H9 (cell line): Measurements from ENCODE around the gene NEBL. TPM values are rescaled to one million over a fixed set of nuclear protein-coding genes. Genes with fewer than 3 reads are reported as not detected.

Experiments used
- DNase-seq: peaks from one replicate; pipeline ENCODE4 v3.0.0-alpha.2; 2017
- H2AFZ ChIP-seq: one replicate; pipeline ENCODE4 v1.6.1; 2013; ENCODE audit warnings: mild to moderate bottlenecking, low read length, control low read depth, moderate library complexity
- H2AK5ac ChIP-seq: 2 replicates; pipeline ENCODE4 v1.6.1; 2013; ENCODE audit warnings: low read length, control low read depth, mixed read lengths; ENCODE audit not compliant: insufficient read length
- H2BK120ac ChIP-seq: one replicate; pipeline ENCODE4 v1.6.1; 2013; ENCODE audit warnings: low read depth, mild to moderate bottlenecking, low read length, control low read depth, inconsistent platforms; ENCODE audit not compliant: poor library complexity, severe bottlenecking
- H2BK12ac ChIP-seq: 2 replicates; pipeline ENCODE4 v1.6.1; 2013; ENCODE audit warnings: low read length, control low read depth, mixed read lengths, low read depth; ENCODE audit not compliant: insufficient read length
- H2BK15ac ChIP-seq: 2 replicates; pipeline ENCODE4 v1.6.1; 2013; ENCODE audit warnings: low read depth, low read length, control low read depth
- H2BK20ac ChIP-seq: one replicate; pipeline ENCODE4 v1.6.1; 2013; ENCODE audit warnings: low read depth, mild to moderate bottlenecking, low read length, control low read depth, inconsistent platforms; ENCODE audit not compliant: poor library complexity, severe bottlenecking
- H2BK5ac ChIP-seq: 2 replicates; pipeline ENCODE4 v1.6.1; 2013; ENCODE audit warnings: low read length, control low read depth, mixed read lengths; ENCODE audit not compliant: insufficient read length
- H3K14ac ChIP-seq: 2 replicates; pipeline ENCODE4 v1.6.1; 2013; ENCODE audit warnings: low read length, control low read depth; ENCODE audit not compliant: insufficient read depth
- H3K18ac ChIP-seq: 2 replicates; pipeline ENCODE4 v1.6.1; 2013; ENCODE audit warnings: low read depth, mild to moderate bottlenecking, mixed read lengths, low read length, control low read depth; ENCODE audit not compliant: insufficient read length
- H3K23ac ChIP-seq: 2 replicates; pipeline ENCODE4 v1.6.1; 2013; ENCODE audit warnings: low read length, control low read depth, mixed read lengths, low read depth; ENCODE audit not compliant: insufficient read length
- H3K23me2 ChIP-seq: 2 replicates; pipeline ENCODE4 v1.6.1; 2013; ENCODE audit warnings: low read depth, mild to moderate bottlenecking, mixed read lengths, low read length, control low read depth; ENCODE audit not compliant: insufficient read length, poor library complexity, severe bottlenecking
- H3K27ac ChIP-seq: 2 replicates; pipeline ENCODE4 v1.5.1; 2013; ENCODE audit warnings: low read length, control low read depth, mixed read lengths, low read depth; ENCODE audit not compliant: insufficient read length
- H3K27me3 ChIP-seq: 2 replicates; pipeline ENCODE4 v1.6.1; 2013; ENCODE audit warnings: low read length, control low read depth, inconsistent platforms; ENCODE audit not compliant: insufficient read depth
- H3K4ac ChIP-seq: 2 replicates; pipeline ENCODE4 v1.6.1; 2013; ENCODE audit warnings: low read depth, mild to moderate bottlenecking, control low read depth, inconsistent platforms, low read length, moderate library complexity
- H3K4me1 ChIP-seq: 2 replicates; pipeline ENCODE4 v1.6.1; 2013; ENCODE audit warnings: low read length, control low read depth, inconsistent platforms; ENCODE audit not compliant: insufficient read depth
- H3K4me2 ChIP-seq: 2 replicates; pipeline ENCODE4 v1.6.1; 2013; ENCODE audit warnings: low read length, control low read depth, mixed read lengths; ENCODE audit not compliant: insufficient read length, insufficient read depth
- H3K56ac ChIP-seq: 2 replicates; pipeline ENCODE4 v1.6.1; 2013; ENCODE audit warnings: low read depth, mild to moderate bottlenecking, mixed read lengths, low read length, control low read depth; ENCODE audit not compliant: insufficient read length
- H3K79me1 ChIP-seq: 2 replicates; pipeline ENCODE4 v1.6.1; 2013; ENCODE audit warnings: low read depth, mild to moderate bottlenecking, moderate library complexity, low read length, control low read depth, inconsistent platforms; ENCODE audit not compliant: insufficient read depth, poor library complexity, severe bottlenecking
- H3K79me2 ChIP-seq: 2 replicates; pipeline ENCODE4 v1.6.1; 2013; ENCODE audit warnings: low read length, control low read depth, inconsistent platforms; ENCODE audit not compliant: insufficient read depth
- H3K9ac ChIP-seq: 2 replicates; pipeline ENCODE4 v1.6.1; 2013; ENCODE audit warnings: low read length, control low read depth, mixed read lengths; ENCODE audit not compliant: insufficient read length; ENCODE audit errors: extremely low read depth
- H3K9me3 ChIP-seq: one replicate; pipeline ENCODE4 v1.6.1; 2013; ENCODE audit warnings: low read depth, low read length, inconsistent platforms; ENCODE audit not compliant: control insufficient read depth
- H3T11ph ChIP-seq: one replicate; pipeline ENCODE4 v1.6.1; 2013; ENCODE audit warnings: mild to moderate bottlenecking, low read length, control low read depth, inconsistent platforms
- H4K20me1 ChIP-seq: one replicate; pipeline ENCODE4 v1.6.1; 2013; ENCODE audit not compliant: control insufficient read depth, insufficient read length, insufficient read depth
- H4K5ac ChIP-seq: 2 replicates; pipeline ENCODE4 v1.6.1; 2013; ENCODE audit warnings: low read depth, mild to moderate bottlenecking, mixed read lengths, low read length, control low read depth; ENCODE audit not compliant: insufficient read length
- H4K8ac ChIP-seq: replicated peaks from 2 replicates; pipeline ENCODE4 v1.6.1; 2013; ENCODE audit warnings: low read length, control low read depth, mixed read lengths, low read depth; ENCODE audit not compliant: insufficient read length
- H4K91ac ChIP-seq: 2 replicates; pipeline ENCODE4 v1.6.1; 2013; ENCODE audit warnings: low read depth, mild to moderate bottlenecking, moderate library complexity, mixed read lengths, low read length, control low read depth; ENCODE audit not compliant: insufficient read length
- H3K27ac Mint-ChIP-seq, 3 experiments: 2 replicates in 2 of 3; 3 replicates in 1 of 3; pipeline ENCODE4 v1.8.0; 2020 to 2021; ENCODE audit warnings: mixed read lengths in 3 of 3, mild to moderate bottlenecking in 1 of 3, moderate library complexity in 1 of 3
- H3K27me3 Mint-ChIP-seq: 2 replicates; pipeline ENCODE4 v1.8.0; 2021; ENCODE audit warnings: low read depth, mild to moderate bottlenecking, moderate library complexity, mixed read lengths
- H3K36me3 Mint-ChIP-seq, 3 experiments: 2 replicates in 2 of 3; 3 replicates in 1 of 3; pipeline ENCODE4 v1.8.0; 2020 to 2021; ENCODE audit warnings: low read depth in 3 of 3, mixed read lengths in 3 of 3; ENCODE audit not compliant: insufficient read depth in 1 of 3
- H3K4me1 Mint-ChIP-seq, 2 experiments: 2 replicates each; pipeline ENCODE4 v1.8.0; 2020; ENCODE audit warnings: mixed read lengths in 2 of 2
- H3K4me3 Mint-ChIP-seq, 2 experiments: 2 replicates in 1 of 2; 3 replicates in 1 of 2; pipeline ENCODE4 v1.8.0; 2020 to 2021; ENCODE audit warnings: mild to moderate bottlenecking in 2 of 2, mixed read lengths in 2 of 2, moderate library complexity in 1 of 2
- H3K9me3 Mint-ChIP-seq, 2 experiments: 2 replicates in 1 of 2; 3 replicates in 1 of 2; pipeline ENCODE4 v1.8.0; 2020; ENCODE audit warnings: mild to moderate bottlenecking in 2 of 2, mixed read lengths in 2 of 2, moderate library complexity in 1 of 2
- CTCF ChIP-seq: fragments of 200-600 bp; sonication (generic); conservative IDR thresholded peaks from 3 replicates; pipeline ENCODE4 v1.8.0; 2021; ENCODE audit warnings: antibody characterized with exemption, mild to moderate bottlenecking
- WGBS: extraction: QIAGEN DNeasy Blood & Tissue Kit; methylation state at CpG from one replicate; pipeline ENCODE4 v1.1.7; 2013; ENCODE audit warnings: missing lambda C conversion rate, low lambda C conversion rate, mixed read lengths; ENCODE audit not compliant: insufficient read length; ENCODE audit errors: extremely low coverage; 5-methylcytosine and 5-hydroxymethylcytosine counted together
- total RNA-seq: library from RNA; stranded (reverse); gene quantifications from 2 replicates; pipeline ENCODE4 v1.2.1, GENCODE V29; 2021

NEBL gene
- total RNA-seq, 1 experiment from 2014 or later = 20.9 TPM

DNA sequence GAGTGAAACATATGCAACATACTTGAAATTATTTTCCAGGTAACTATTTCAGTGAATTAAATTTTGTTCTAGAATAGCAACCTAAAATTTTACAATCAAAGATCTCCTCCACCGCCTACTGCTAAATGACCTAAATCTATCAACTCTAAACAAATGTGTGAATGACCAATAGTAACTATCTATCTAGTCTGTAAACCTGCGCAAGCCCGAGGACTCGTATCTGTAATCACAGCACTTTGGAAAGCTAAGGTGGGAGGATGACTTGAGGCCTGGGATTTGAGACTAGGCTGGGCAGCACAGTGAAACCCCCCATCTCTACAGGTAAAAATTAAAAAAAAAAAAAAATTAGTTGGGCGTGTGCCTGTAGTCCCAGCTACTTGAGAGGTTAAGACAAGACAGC is 83.0 kb downstream of the NEBL start:
- no peak overlapping the region for H3K14ac ChIP-seq
- no peak overlapping the region for H3K27ac ChIP-seq
- no peaks in the 10 kb centered on the region for H3K79me2 ChIP-seq
- H3K18ac ChIP-seq = no peak overlapping the region
- no peaks in the 10 kb centered on the region for H3K4me1 ChIP-seq
- no peak overlapping the region for H2BK15ac ChIP-seq
- Mint-ChIP-seq H3K27me3 (no peaks in the 10 kb centered on the region), H3K36me3 (peaks cover 0 to 8% (median 0%) of the 10 kb centered on the region in 3 experiments; a peak in 1 of 7 replicates), H3K27ac (no peak overlapping the region), H3K4me1 (no peaks in the 10 kb centered on the region), H3K9me3 (no peaks in the 10 kb centered on the region), H3K4me3 (no peak overlapping the region)
- no peak overlapping the region for H4K5ac ChIP-seq
- no peak overlapping the region for H2BK20ac ChIP-seq
- no peak overlapping the region for H4K8ac ChIP-seq
- no peak overlapping the region for H3T11ph ChIP-seq
- H3K9me3 ChIP-seq = no peaks in the 10 kb centered on the region
- no peak overlapping the region for H3K23ac ChIP-seq
- TF ChIP-seq CTCF = no peak
- H2AFZ ChIP-seq = no peak overlapping the region
- no peak overlapping the region for H3K4ac ChIP-seq
- no peak overlapping the region for H3K4me2 ChIP-seq
- DNase-seq = no peak
- no peak overlapping the region for H2AK5ac ChIP-seq
- H3K27me3 ChIP-seq = no peaks in the 10 kb centered on the region
- no peaks in the 10 kb centered on the region for H3K79me1 ChIP-seq
- WGBS = no CpG with 5 or more reads among the region's 5 CpGs
- H3K23me2 ChIP-seq = no peaks in the 10 kb centered on the region
- H2BK5ac ChIP-seq = no peak overlapping the region
- no peaks in the 10 kb centered on the region for H4K20me1 ChIP-seq
- H3K56ac ChIP-seq = no peak overlapping the region
- H4K91ac ChIP-seq = no peak overlapping the region
- no peak overlapping the region for H2BK120ac ChIP-seq
- H3K9ac ChIP-seq = no peak overlapping the region
- H2BK12ac ChIP-seq = no peak overlapping the region
